HG02642 (cell line): ENCODE data around the gene FARP1.
"Not testable (repeated sequence)": the region's sequence is repeated elsewhere in the genome, so short reads cannot be mapped to it uniquely, and the experiment has no call there.

Experiments
- ATAC-seq: cut with Tn5 transposase; IDR thresholded peaks from one replicate; pipeline ENCODE4 v1.9.1; 2021; ENCODE audit warnings: mild to moderate bottlenecking; ENCODE audit not compliant: unreplicated experiment, poor library complexity

Gene FARP1

GRCh38 chr13:98222081-98222554 lies 79.2 kb downstream of the FARP1 start:
- ATAC-seq: no peak

DNA sequence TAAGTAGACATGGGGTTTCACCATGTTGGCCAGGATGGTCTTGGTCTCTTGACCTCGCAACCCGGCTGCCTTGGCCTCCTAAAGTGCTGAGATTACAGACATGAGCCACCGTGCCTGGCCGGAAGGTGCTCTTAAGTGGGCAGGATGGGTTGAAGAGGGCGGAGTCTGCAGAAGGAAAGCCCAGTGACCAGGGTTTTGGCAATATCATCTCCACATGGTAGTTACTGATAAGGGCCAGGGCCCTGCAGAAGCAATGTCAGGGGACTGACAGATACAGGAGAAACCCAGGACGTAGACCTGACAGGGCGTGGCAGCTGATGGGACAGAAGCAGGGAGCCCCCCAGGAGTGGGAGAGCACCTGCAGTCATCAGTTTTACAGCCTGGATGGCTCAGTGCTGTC lies 79.9 kb downstream of the FARP1 start:
- ATAC-seq: no peak

DNA sequence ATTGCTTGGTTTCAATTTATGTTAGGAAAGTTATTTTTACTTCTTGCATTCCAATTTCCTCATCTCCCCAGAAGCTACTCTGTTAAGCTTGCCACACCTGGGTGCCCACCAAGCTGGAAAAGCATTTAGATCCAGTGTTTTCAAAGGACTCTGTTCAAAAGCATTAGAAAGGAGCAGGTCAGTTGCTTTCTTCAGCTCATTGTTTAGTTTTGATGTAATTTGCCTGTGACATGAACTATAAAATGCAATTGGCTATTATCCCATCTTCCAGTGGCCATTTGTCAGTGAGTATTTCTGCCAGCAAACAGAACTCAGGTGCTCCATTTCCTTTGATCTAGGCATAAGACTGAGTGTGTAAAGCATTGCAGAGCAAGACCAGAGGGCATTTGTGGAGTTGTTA lies 80.8 kb downstream of the FARP1 start:
- ATAC-seq: no peak

- no peak for ATAC-seq
Measured at GRCh38 chr13:98224557-98224956, 81.7 kb downstream of the FARP1 start.

GRCh38 chr13:98225036-98225940 lies 82.4 kb downstream of the FARP1 start:
- no peak for ATAC-seq

- no peak for ATAC-seq
Measured at GRCh38 chr13:98226496-98226895, 83.6 kb downstream of the FARP1 start.

GRCh38 chr13:98228661-98229341 lies 85.9 kb downstream of the FARP1 start:
- ATAC-seq: no peak

GRCh38 chr13:98230762-98231161 lies 87.9 kb downstream of the FARP1 start:
- ATAC-seq: not testable (repeated sequence)

GRCh38 chr13:98232456-98232855 lies 89.6 kb downstream of the FARP1 start:
- no peak for ATAC-seq

- ATAC-seq: no peak
Measured at GRCh38 chr13:98233127-98233526, 90.2 kb downstream of the FARP1 start.

- no peak for ATAC-seq
Measured at GRCh38 chr13:98234348-98234747, 91.5 kb downstream of the FARP1 start.

DNA sequence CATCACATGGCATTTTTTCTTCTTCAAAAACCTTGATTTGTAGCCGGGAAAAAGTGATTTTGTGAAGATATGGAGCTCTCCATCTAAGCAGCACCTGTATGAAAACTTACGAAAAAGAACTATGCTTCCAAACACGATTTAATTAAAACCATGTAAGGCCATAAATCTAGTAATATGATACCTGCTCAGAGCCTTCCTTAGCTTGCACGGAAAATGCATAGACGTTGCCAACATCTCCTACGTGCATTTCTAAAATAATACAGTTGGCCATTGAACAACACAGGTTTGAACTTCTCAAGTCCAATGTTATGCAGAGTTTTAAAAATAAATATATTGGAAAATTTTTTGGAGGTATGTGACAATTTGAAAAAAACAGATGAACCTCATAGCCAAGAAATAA lies 93.3 kb downstream of the FARP1 start:
- no peak for ATAC-seq

- ATAC-seq: no peak
Measured at GRCh38 chr13:98237331-98237730, 94.4 kb downstream of the FARP1 start.

DNA sequence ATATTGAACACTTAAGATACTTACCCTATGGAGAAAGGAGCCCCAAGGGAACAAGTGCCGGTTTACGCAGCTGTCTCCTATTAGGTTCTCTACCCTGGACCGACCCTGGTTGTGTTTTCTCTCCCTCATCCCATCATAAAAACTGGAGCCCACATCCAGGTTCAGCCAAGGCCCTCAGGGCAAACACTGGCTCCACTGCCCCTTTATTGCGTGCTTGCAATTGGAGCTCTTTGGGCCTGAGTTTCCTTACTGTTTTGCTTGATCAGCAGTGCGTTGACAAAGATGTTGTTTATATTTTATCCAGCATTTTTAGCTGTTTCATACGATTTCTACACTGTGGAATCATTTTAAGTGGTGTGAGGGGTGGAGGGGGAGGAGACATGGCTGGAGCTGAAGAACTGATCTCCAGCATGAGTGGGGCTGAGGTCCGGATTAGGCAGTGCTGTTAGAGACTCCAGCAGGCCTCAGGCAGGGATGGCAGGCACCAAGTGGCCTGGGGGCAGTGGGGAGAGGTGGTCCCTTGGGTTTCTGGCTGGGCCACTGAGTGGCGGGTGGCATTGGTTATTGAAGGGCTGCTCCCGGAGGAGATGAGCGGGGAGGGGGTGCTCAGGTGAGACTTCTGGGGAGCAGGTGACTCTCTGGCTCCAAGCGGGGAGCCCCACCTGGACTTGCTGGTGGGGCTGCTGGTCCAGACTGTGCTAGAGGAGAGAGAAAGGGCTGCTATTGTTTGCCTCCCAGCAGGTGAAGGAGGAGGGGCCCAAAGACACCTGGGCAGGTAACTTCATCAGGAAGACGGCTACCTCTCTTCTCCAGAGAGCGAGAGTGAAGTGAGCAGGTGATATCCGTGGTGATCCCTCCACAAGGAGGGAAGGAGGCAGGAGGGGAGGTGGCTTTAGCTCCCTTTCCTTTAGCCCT lies 96.5 kb downstream of the FARP1 start:
- ATAC-seq: no peak

GRCh38 chr13:98240135-98240534 lies 97.2 kb downstream of the FARP1 start:
- ATAC-seq: no peak

DNA sequence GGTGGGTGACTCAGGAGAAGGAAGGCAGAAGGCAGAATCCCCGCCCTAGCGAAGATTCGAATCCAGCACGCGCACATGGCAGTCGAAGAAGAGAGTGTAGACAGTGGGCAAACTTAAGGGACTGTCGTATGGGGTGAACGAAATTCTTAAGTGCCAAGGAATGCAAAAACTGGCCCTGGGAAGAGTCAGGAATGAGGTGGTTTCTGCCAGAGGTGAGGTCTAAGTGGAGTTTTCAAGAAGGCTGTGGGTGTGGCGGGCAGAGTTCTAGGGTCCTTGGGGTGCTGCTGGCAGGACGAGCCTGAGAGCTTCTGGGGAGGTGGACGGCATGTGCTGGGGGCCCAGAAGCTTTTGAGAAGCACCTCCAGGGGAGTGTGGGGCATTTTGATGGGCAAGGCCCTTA lies 98.1 kb downstream of the FARP1 start:
- ATAC-seq: no peak

DNA sequence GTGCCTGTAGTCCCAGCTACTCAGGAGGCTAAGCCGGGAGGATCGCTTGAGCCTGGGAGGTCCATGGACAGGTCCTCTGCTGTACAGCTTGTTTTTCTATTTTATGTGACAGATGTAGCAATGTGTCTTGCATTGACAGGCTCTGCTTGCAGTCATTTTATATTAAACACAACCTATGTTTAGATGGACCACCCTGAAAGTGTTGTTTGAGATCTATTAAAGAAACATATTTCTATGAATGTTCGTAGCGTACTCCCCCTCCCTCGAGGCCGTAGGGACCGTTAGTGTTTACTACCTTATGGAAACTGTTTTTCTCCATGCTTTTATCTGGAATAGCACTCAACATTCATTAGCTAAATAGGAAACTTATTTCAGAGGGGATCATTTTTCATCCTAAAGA lies 99.1 kb downstream of the FARP1 start:
- no peak for ATAC-seq

- ATAC-seq: no peak
Measured at GRCh38 chr13:98242403-98242802, 99.5 kb downstream of the FARP1 start.

GRCh38 chr13:98243929-98244272 lies 101.0 kb downstream of the FARP1 start:
- no peak for ATAC-seq

GRCh38 chr13:98246538-98247172 lies 103.8 kb downstream of the FARP1 start:
- no peak for ATAC-seq
